Left ventricle myocardium inferior (tissue), 1 donor: ENCODE measurements around the gene ARL4A. TPM values are rescaled to one million over a fixed set of nuclear protein-coding genes. Genes with fewer than 3 reads are reported as not detected.

Experiments used
- DNase-seq: peaks from one replicate; pipeline ENCODE4 v3.0.0-alpha.2; 2020
- H3K27ac ChIP-seq: fragments of 200-600 bp; replicated peaks from 2 replicates; pipeline ENCODE4 v1.8.0; 2021
- H3K27me3 ChIP-seq: fragments of 200-600 bp; 2 replicates; pipeline ENCODE4 v1.8.0; 2021; ENCODE audit warnings: low read depth
- H3K36me3 ChIP-seq: fragments of 200-600 bp; 2 replicates; pipeline ENCODE4 v1.8.0; 2021
- H3K4me1 ChIP-seq: fragments of 200-600 bp; 2 replicates; pipeline ENCODE4 v1.8.0; 2021
- H3K4me3 ChIP-seq: fragments of 200-600 bp; 2 replicates; pipeline ENCODE4 v1.8.0; 2021; ENCODE audit warnings: mild to moderate bottlenecking, moderate library complexity
- H3K9me3 ChIP-seq: fragments of 200-600 bp; replicated peaks from 2 replicates; pipeline ENCODE4 v1.8.0; 2021
- intact Hi-C: fragments of 100-400 bp; cut with micrococcal nuclease; formaldehyde crosslinking; loops from one replicate; pipeline ENCODE4 v1.11.0; 2022
- long read RNA-seq: library from polyadenylated mRNA; unstranded; transcript quantifications from one replicate; pipeline ENCODE4 v2.0.0, GENCODE V29; 2021
- total RNA-seq: library from RNA; stranded (reverse); fragmentation: NEBNext Ultra II Directional; extraction: Animal tissue kit (Norgen Biotek cat#: 25700); gene quantifications from one replicate; pipeline ENCODE4 v1.2.1, GENCODE V29; 2021
- TF ChIP-seq, protein P1 (sequence below): fragments of 200-600 bp; IDR thresholded peaks from 2 replicates; pipeline ENCODE4 v1.8.0; 2021; ENCODE audit warnings: antibody characterized with exemption, mild to moderate bottlenecking, borderline replicate concordance
- donor health status: DM: no; HTN: yes; CAD: no; lungs with severe emphysema.

The ARL4A gene
- 11.5 TPM for total RNA-seq
- long read RNA-seq, partial matches to known transcripts, result 0 of 11 reads
- long read RNA-seq, other reads (novel, unspliced or antisense), result 0 of 11 reads

DNA sequence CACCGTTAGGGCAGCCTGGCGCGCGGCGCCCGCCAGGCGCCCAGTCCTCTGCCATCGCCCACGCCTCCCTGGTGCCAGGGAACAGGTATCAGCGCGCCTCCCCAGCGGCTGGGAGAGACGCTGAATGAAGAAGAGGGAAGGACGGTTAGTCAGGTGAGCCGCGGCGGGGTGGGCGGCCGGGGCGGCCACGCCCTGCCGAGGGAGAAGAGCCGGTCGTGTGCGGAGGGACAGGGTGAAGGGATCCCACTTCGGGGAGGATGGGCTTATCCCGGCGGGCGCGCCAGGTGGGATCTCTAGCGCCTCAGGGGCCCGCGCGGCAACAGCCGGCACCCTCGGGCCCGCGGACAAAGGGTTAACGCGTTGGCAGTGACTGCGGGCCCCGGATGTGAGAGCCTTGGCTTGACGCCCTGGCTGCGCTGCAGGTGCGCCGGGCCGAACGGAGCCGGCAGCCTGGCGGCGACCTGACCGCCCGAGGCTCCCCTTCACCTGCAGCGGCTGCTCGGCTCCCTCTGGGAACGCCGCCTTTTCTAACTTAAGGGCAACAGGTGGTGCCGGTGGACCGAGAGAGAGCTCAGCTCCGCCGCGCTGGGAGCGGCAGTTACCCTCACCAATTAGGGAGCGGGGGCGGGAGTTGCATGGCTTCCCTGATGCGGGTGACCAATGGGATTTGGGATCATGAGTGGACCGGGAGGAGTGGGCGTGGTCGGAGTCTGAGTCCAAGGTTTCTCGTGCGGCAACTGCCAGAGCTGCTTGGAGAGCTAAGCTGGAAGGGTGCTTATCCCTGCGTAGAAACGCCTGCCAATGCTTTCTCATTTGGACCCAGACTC lies at the start of gene ARL4A:
TSS of gene ARL4A (plus strand) at position 743 of the 827 bp plus-strand sequence. CDS start 622 bp downstream, outside the sequence.
- Histone ChIP-seq H3K27ac (peak within 1 kb of the TSS; percentile 91), H3K4me3 (peak within 1 kb of the TSS; percentile 89), H3K36me3 (no peaks in the 10 kb centered on the region), H3K9me3 (no peaks in the 10 kb centered on the region), H3K27me3 (no peaks in the 10 kb centered on the region), H3K4me1 (peaks cover 42% of the 10 kb centered on the region)
- DNase-seq, result peak; percentile 99
- intact Hi-C loops, result loop anchor here (5.0 kb wide), 1 partner anchor 490 kb away; no protein-coding TSS in a partner anchor
- TF ChIP-seq, protein P1, sequence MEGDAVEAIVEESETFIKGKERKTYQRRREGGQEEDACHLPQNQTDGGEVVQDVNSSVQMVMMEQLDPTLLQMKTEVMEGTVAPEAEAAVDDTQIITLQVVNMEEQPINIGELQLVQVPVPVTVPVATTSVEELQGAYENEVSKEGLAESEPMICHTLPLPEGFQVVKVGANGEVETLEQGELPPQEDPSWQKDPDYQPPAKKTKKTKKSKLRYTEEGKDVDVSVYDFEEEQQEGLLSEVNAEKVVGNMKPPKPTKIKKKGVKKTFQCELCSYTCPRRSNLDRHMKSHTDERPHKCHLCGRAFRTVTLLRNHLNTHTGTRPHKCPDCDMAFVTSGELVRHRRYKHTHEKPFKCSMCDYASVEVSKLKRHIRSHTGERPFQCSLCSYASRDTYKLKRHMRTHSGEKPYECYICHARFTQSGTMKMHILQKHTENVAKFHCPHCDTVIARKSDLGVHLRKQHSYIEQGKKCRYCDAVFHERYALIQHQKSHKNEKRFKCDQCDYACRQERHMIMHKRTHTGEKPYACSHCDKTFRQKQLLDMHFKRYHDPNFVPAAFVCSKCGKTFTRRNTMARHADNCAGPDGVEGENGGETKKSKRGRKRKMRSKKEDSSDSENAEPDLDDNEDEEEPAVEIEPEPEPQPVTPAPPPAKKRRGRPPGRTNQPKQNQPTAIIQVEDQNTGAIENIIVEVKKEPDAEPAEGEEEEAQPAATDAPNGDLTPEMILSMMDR, result peak; percentile 46

DNA sequence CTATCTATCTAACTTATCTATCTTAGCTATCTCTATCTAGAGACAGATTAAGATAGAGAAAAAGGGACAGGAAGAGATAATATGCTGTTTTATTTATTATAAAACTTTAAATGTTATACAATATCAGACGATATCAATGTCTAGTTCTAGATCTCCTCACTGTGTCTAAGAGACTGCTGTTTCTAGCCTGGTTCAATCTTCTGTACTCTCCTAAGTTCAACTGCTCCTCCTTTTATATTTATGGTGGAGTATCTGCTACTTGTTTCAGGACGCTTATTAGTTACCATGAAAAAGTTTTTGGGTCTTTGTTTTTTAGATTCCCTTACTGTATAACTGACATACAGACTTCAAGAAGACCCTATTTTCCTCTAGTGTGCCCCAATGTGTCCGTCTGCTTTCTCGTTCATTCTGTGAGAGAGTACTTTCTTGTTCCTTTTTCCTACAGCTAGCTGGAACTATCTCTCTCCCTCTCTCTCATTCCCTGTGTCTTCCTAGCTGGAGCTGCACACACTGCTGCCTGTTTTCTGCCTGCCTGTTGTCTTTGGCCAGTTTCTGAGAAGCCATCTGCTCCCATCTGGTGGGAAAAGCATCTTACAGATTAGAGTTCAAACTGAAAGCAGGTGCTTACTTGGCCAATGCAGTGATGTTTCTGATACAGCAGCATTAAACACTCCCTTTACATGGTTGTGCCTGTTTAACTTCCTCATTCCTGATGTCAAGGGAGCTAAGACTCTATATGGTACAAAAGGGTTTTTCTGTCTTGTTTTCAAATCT lies 49.4 kb upstream of the ARL4A start:
- no peaks in the 10 kb centered on the region for H3K9me3 ChIP-seq
- H3K27me3 ChIP-seq, result peaks cover 21% of the 10 kb centered on the region
- TF ChIP-seq, protein P1, result no peak
- DNase-seq, result no peak
- intact Hi-C loops, result loop anchor here (2.0 kb wide), 1 partner anchor 625 kb away; no protein-coding TSS in a partner anchor
- H3K27ac ChIP-seq, result no peak overlapping the region
- peaks cover 8% of the 10 kb centered on the region for H3K4me1 ChIP-seq
- no peaks in the 10 kb centered on the region for H3K36me3 ChIP-seq
- no peak overlapping the region for H3K4me3 ChIP-seq

DNA sequence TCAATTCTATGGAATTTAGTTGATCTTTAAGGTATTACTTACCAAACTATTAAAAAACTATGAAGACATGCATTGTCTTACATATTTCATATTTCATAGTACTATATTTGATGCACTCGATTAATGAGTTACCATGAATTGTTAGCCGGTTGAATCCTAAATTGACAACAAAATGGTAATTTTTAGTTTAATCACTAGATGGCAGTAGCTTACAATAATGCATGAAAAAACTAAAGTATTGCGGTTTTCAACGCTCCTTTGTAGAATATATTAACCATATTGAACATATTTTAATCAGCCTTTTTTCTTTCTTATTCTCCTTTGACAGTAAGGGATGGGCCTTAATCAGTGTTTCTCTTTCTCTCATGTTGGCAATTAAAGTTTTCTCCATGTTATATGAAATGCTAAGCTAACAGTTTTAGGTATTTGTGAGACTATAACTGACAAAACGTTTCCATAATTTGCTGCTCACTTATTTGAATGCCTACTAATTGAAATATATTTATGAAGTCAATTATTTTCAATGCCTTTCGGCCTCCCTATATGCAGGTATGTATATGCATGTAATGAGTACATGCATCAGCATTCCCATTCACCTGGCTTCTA lies 48.5 kb upstream of the ARL4A start:
- no peak overlapping the region for H3K4me3 ChIP-seq
- peaks cover 13% of the 10 kb centered on the region for H3K27me3 ChIP-seq
- H3K9me3 ChIP-seq, result no peaks in the 10 kb centered on the region
- no peak overlapping the region for H3K27ac ChIP-seq
- no peak for DNase-seq
- H3K4me1 ChIP-seq, result peaks cover 8% of the 10 kb centered on the region
- TF ChIP-seq, protein P1, result peak; percentile 78
- no peaks in the 10 kb centered on the region for H3K36me3 ChIP-seq
- intact Hi-C loops, result loop anchor here (2.0 kb wide), 1 partner anchor 624 kb away; no protein-coding TSS in a partner anchor

DNA sequence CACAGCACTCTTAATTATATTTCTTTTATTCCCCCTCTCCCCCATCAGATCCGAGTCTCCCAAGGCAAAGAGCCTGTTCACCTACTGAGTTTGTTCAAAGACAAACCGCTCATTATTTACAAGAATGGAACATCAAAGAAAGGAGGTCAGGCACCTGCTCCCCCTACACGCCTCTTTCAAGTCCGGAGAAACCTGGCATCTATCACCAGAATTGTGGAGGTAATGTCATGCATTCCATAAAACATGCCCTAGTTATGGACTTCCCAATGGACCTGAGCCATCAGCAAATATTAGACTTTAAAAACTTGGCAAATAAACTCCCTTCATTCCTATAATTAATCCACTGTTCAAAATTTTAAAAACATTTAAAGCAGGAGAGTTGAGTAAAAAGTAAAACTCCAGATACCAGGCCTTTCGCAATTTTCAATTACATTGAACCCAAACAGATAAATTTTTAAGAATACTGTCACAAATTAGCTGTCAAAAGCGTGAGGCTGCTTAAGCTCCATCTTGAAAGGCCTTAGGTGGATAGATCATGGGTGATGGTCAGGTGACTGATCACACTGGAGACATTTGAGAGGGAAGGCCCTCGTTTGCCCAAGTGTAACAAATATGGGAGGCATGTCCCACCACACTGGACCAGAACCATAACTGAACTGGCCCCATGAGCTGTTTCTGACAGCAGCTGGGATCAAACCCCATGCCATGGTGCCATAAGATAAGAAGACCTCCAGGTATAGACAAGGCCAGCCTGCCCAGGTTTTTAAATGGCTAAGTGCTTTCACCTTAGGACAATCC lies 46.9 kb upstream of the ARL4A start:
- no peaks in the 10 kb centered on the region for H3K27me3 ChIP-seq
- H3K36me3 ChIP-seq, result no peaks in the 10 kb centered on the region
- H3K4me3 ChIP-seq, result no peak overlapping the region
- DNase-seq, result no peak
- peaks cover 8% of the 10 kb centered on the region for H3K4me1 ChIP-seq
- H3K9me3 ChIP-seq, result no peaks in the 10 kb centered on the region
- H3K27ac ChIP-seq, result no peak overlapping the region
- TF ChIP-seq, protein P1, result no peak
- intact Hi-C loops, result no loop called here

DNA sequence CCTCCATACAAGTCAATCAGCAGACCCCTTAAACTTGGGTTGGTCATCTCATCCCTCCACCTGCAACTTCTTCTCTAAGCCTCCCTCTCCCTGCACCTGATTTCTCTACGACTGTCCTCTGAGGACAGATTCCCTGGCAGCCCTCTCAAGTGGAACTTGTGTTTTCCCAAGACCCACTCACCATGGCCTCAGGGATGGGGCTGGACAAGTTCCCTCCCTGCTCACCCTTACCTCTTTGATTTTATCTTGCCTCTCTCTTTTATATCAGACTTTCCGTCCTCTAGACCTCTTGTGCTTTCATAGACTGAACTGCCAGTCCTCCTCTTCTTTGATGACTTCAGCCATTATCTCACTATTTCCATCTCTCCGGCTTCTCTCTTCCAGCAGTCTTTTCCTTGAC lies 46.2 kb upstream of the ARL4A start:
- TF ChIP-seq, protein P1, result no peak
- Histone ChIP-seq H3K4me1 (peaks cover 8% of the 10 kb centered on the region), H3K9me3 (no peaks in the 10 kb centered on the region), H3K4me3 (no peak overlapping the region), H3K27me3 (no peaks in the 10 kb centered on the region), H3K27ac (no peak overlapping the region), H3K36me3 (no peaks in the 10 kb centered on the region)
- intact Hi-C loops, result no loop called here
- DNase-seq, result no peak
